ENCODE measurements around the gene IQGAP2.
"Not testable (repeated sequence)": the region's sequence is repeated elsewhere in the genome, so short reads cannot be mapped to it uniquely, and the experiment has no call there.

IQGAP2 gene

DNA sequence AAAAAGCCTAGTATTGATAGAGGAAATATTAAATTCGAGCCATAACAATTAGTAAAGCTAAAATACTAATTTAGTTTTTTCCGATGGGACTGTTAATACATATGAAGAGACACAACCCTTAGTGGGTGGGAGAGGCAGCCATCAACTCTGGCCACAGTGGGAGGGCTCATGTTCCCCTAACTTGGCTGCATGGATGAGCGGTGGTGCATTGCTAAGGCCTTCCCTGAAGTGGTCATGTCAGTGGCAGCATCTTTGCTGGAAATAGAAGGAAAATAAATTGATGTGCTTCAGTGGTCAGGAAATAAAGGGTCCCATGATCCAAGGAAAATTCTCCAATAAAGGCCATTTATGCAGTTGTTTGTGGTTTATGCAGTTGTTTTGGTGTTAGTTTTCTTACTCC, 254.0 kb downstream of the IQGAP2 start:
- DNase-seq (ENCODE audit: low read depth in 2 of 2), result no peak

GRCh38 chr5:76657683-76658311, 254.7 kb downstream of the IQGAP2 start:
- DNase-seq (ENCODE audit: low read depth in 2 of 2), result no peak

- DNase-seq (ENCODE audit: low read depth in 2 of 2), result no peak
Observed at GRCh38 chr5:76660360-76660759, 257.3 kb downstream of the IQGAP2 start.

- DNase-seq (ENCODE audit: low read depth in 2 of 2), result no peak
Observed at GRCh38 chr5:76662521-76662920, 259.4 kb downstream of the IQGAP2 start.

- no peak for DNase-seq (ENCODE audit: low read depth in 2 of 2)
Observed at GRCh38 chr5:76663573-76663972, 260.5 kb downstream of the IQGAP2 start.

DNA sequence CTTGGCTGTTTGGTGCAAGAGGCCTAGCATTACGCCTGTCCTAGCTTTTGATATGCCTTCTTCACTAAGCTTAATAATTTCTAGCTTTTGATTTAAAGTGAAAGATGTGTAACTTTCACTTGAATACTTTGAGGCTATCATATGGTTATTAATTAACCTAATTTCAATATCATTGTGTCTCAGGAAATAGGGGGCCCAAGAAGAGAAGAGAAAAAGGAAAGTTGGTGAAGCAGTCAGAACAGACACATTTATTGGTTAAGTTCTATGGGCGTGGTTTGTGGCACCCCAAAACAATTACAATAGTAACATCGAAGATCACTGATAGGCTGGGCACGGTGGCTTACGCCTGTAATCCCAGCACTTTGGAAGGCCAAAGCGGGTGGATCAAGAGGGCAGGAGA, 261.0 kb downstream of the IQGAP2 start:
- no peak for DNase-seq (ENCODE audit: low read depth in 2 of 2)

- DNase-seq (ENCODE audit: low read depth in 2 of 2), result no peak
Observed at GRCh38 chr5:76667495-76667894, 264.4 kb downstream of the IQGAP2 start.

- DNase-seq (ENCODE audit: low read depth in 2 of 2), result no peak
Observed at GRCh38 chr5:76669245-76669644, 266.2 kb downstream of the IQGAP2 start.

- DNase-seq (ENCODE audit: low read depth in 2 of 2), result no peak
Observed at GRCh38 chr5:76670508-76670907, 267.4 kb downstream of the IQGAP2 start.

- no peak for DNase-seq (ENCODE audit: low read depth in 2 of 2)
Observed at GRCh38 chr5:76672242-76672641, 269.2 kb downstream of the IQGAP2 start.

GRCh38 chr5:76673125-76673524, 270.0 kb downstream of the IQGAP2 start:
- DNase-seq (ENCODE audit: low read depth in 2 of 2), result no peak

DNA sequence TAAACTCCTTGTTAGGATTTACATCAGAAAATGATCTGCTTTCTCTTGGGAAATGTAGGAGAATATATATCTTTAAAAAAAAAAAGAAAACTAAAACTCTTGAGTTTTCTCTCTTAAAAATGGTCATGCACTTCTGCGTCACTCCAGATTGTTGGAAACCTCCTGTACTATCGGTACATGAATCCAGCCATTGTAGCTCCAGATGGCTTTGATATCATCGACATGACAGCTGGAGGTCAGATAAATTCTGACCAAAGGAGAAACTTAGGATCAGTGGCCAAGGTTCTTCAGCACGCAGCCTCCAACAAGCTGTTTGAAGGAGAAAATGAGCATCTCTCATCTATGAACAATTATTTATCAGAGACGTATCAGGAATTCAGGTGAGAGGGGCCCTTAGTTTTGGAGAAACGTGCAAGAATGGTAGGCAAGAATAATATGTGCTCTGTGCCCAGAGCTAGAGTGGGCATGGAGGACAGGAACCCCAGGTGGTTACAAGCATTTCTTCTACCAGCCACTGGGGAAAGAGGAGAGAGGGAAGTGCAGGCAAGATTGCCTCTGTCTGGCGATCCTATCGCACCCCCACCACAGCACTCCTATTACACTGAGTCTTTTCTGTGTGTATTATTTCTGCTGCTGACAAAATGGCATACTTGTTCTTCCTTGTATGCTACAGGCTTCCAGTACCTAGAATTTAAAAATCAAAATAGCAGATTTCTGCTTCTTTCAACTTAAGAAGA, 271.4 kb downstream of the IQGAP2 start:
- no peak for DNase-seq (ENCODE audit: low read depth in 2 of 2)

DNA sequence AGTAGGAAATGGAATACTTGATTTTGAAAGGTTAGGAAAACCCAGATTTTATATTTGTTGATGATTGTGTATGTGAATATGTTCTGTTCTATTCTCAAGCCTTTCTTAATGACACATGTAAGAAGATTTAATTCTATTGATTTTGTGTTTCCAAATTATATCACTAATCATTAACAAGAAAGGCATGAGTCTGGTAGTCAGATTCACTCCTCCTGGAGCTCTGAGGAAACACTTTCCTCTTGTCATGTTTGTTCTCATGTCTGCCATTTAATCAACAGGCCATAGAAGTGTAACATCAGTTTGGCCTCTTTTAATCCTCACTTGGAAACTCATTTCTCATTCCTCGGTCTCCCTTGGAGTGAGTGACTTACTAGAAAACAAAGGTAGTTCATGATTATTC, 272.3 kb downstream of the IQGAP2 start:
- DNase-seq (ENCODE audit: low read depth in 2 of 2), result no peak

DNA sequence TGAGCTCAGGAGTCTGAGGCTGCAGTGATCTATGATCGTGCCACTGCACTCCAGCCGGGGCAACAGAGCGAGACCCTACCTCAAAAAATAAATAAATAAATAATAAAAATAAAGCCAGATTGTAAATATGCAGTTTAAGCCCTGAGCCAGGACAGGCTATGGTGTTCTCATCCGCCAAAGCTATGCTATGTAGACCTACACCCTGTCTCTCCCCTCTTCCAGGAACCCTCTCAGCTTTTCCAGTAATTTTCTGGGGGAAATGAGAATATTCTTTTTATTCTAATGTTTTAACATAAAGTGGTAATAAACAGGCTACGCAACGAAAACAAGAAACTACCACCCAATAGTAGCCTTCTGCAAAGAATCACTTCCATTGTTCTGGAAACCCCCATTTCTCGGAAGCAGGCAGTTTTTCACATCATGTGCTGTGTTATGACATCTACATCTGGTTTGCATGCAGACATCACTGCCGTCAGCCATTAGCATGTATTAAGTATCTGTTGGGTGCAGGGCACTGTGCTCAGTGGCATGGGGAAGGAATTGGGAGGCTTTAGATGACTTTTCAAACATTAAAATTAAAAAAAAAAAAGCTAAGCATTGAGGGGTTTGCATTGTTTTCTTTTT, 274.9 kb downstream of the IQGAP2 start:
- no peak for DNase-seq (ENCODE audit: low read depth in 2 of 2)

DNA sequence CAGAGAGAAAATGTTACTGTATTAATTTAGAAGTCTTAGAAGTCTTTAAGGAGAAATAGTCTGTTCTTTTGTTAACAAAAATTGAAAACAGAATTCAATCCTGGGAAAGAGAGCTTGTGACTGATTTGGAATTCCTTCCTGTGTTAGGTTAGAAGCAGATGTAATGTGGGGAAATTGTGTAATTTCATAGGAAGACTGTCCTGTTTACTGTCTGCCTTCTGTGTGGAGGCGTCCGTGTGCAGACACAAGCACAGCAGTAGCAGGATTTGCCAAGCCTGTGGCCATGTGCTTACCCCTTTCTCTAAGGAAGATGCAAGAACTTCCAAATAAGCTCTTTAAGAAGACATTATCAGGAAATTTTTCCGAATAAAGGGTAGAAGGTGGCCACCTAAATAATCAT, 276.1 kb downstream of the IQGAP2 start:
- DNase-seq (ENCODE audit: low read depth in 2 of 2), result no peak

- not testable (repeated sequence) for DNase-seq (ENCODE audit: low read depth in 2 of 2)
Observed at GRCh38 chr5:76680826-76681225, 277.7 kb downstream of the IQGAP2 start.

- DNase-seq (ENCODE audit: low read depth in 2 of 2), result no peak
Observed at GRCh38 chr5:76681287-76681686, 278.2 kb downstream of the IQGAP2 start.

GRCh38 chr5:76682387-76682786, 279.3 kb downstream of the IQGAP2 start:
- DNase-seq (ENCODE audit: low read depth in 2 of 2), result no peak

DNA sequence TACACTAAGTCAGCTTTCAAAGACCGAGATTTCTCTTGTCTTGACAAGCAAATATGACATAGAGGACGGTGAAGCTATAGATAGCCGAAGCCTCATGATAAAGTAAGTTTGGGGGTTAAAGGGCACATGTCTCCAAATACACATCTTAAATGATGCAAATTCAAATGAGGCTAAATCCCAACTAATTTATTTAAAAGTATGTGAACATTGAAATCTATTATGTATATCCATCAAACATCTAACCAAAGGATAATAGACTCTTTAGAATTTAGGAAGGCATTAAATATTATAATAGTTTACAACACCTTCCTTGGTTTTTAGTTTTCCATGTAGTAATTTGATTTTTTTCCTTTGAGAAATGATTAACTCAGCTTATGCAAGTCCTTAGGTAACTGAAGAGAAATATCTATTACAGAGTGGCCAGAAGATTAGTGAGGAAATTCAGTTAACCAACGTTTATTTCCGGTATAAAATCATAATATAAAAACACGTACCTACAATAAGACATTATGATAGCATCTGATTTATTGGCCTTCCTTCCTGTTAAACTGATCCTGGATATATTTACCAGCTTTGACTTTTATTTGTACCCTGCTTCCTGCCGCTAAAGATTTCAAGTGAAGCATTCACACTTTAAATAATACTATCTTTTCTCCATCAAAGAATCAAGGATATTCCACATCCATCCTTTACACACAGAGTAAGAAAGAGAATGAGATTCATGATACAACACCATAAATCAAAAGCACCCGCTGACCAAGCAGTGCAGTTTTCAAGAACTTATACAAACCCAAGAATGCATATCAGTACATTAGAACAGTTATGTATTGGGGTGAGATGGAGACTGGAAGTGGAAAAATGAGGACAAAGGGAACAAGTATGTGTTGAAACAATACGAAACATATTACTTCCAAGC, 281.0 kb downstream of the IQGAP2 start:
- DNase-seq (ENCODE audit: low read depth in 2 of 2), result no peak

- DNase-seq (ENCODE audit: low read depth in 2 of 2), result no peak
Observed at GRCh38 chr5:76684756-76685519, 281.9 kb downstream of the IQGAP2 start.

DNA sequence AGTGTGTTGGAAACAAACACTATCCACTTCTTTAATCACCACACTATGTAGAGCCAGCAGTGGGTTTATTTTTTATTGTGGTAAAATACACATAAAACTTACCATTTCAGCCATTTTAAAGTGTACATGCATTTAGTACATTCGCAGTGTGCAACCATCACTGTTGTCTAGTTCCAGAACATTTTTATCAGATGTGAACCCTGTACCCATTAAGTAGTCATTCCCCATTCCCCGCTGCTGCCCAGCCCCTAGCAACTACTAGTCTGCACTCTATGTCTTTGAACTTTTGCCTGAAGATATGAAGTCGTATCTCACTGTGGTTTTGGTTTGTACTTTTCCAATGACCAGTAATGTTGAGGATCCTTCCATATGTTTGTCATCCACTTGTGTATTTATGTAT, 282.6 kb downstream of the IQGAP2 start:
- DNase-seq (ENCODE audit: low read depth in 2 of 2), result no peak

Data from stimulated activated CD8-positive, alpha-beta memory T cell treated with anti-CD3 and anti-CD28 coated beads, Interleukin-7, amount 100 ng/mL, for 4 hours (primary cell).